Neural cell (in vitro differentiated cells): ENCODE measurements around the gene CNTNAP5.

Experiments
- EP300 ChIP-seq: fragments of 450-650 bp; conservative IDR thresholded peaks from 2 replicates; pipeline ENCODE4 v1.6.1; 2014; ENCODE audit warnings: antibody characterized with exemption, mild to moderate bottlenecking, moderate library complexity; ENCODE audit not compliant: poor library complexity, severe bottlenecking
- EZH2 ChIP-seq: fragments of 200-600, 300-800 bp; shearing (Covaris generic), sonication (generic); IDR thresholded peaks from 2 replicates; pipeline ENCODE4 v1.6.1; 2014; ENCODE audit warnings: antibody characterized with exemption, low read length, borderline replicate concordance, mild to moderate bottlenecking; ENCODE audit not compliant: insufficient read depth, poor library complexity, severe bottlenecking
- POLR2AphosphoS5 ChIP-seq: IDR thresholded peaks from 2 replicates; pipeline ENCODE4 v1.6.1; 2012
- RAD21 ChIP-seq: fragments of 450-650 bp; conservative IDR thresholded peaks from 2 replicates; pipeline ENCODE4 v1.6.1; 2014; ENCODE audit warnings: antibody characterized with exemption, mild to moderate bottlenecking, moderate library complexity
- REST ChIP-seq: IDR thresholded peaks from 2 replicates; pipeline ENCODE4 v1.6.1; 2012; ENCODE audit warnings: borderline replicate concordance
- TAF1 ChIP-seq: IDR thresholded peaks from 2 replicates; pipeline ENCODE4 v1.6.1; 2012; ENCODE audit warnings: low read depth
- TF ChIP-seq, protein P1 (sequence below): fragments of 450-650 bp; IDR thresholded peaks from 2 replicates; pipeline ENCODE4 v1.5.1; 2014; ENCODE audit warnings: antibody characterized with exemption, mild to moderate bottlenecking, moderate library complexity; ENCODE audit not compliant: poor library complexity, severe bottlenecking

DNA sequence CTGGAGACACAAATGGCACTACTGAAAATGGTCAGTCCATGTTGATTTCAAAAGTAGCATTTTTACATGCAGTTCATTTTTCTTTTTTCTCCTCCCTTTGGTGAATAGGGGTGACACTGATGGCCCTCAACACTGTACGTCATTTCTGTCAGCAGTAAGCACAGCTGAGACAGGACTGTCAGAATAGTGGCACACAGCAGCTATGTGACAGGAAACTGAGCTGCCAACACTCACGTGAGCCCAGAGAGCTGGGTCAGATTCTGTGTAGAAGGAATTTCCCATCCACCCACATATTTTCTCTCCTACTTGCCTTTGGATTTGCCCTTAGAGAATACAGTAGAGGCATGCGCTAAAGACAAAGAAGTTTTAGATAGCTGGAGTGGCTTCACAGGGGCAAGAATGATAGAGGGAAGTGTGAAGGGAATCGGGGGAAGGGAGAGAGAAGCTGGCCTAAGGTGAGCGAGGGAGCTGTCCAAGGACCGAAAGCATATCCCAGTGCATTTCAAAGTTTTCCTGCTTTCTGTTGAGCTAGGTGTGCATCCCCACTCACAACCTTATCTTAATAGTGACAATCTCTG lies 476.6 kb downstream of the CNTNAP5 start:
- TF ChIP-seq POLR2AphosphoS5 (peak; percentile 56), EP300 (peak; percentile 85), RAD21 (no peak), EZH2 (no peak), TAF1 (no peak), REST (no peak)
- TF ChIP-seq, protein P1, sequence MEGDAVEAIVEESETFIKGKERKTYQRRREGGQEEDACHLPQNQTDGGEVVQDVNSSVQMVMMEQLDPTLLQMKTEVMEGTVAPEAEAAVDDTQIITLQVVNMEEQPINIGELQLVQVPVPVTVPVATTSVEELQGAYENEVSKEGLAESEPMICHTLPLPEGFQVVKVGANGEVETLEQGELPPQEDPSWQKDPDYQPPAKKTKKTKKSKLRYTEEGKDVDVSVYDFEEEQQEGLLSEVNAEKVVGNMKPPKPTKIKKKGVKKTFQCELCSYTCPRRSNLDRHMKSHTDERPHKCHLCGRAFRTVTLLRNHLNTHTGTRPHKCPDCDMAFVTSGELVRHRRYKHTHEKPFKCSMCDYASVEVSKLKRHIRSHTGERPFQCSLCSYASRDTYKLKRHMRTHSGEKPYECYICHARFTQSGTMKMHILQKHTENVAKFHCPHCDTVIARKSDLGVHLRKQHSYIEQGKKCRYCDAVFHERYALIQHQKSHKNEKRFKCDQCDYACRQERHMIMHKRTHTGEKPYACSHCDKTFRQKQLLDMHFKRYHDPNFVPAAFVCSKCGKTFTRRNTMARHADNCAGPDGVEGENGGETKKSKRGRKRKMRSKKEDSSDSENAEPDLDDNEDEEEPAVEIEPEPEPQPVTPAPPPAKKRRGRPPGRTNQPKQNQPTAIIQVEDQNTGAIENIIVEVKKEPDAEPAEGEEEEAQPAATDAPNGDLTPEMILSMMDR = no peak
